HG02588 (cell line): Measurements from ENCODE around the gene NCLN.
"Not testable (repeated sequence)": the region's sequence is repeated elsewhere in the genome, so short reads cannot be mapped to it uniquely, and the experiment has no call there.

ENCODE experiments used
- ATAC-seq: cut with Tn5 transposase; IDR thresholded peaks from one replicate; pipeline ENCODE4 v1.9.1; 2021; ENCODE audit warnings: mild to moderate bottlenecking, moderate library complexity; ENCODE audit not compliant: unreplicated experiment

Gene NCLN

DNA sequence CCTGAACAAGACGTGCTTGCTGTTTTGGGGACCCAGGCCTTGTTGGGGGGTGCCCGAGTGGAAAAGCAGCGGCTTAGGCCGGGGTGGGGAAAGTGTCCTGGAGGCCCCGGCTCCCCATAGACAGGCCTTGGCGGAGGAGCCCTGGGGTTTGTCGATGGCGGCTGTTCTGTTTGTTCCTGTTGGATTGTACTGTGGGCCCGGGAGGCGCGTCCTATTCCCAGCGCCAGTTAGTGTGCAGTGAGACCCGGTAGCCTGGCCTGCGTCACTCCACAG is 11.1 kb downstream of the NCLN start:
- ATAC-seq = no peak

DNA sequence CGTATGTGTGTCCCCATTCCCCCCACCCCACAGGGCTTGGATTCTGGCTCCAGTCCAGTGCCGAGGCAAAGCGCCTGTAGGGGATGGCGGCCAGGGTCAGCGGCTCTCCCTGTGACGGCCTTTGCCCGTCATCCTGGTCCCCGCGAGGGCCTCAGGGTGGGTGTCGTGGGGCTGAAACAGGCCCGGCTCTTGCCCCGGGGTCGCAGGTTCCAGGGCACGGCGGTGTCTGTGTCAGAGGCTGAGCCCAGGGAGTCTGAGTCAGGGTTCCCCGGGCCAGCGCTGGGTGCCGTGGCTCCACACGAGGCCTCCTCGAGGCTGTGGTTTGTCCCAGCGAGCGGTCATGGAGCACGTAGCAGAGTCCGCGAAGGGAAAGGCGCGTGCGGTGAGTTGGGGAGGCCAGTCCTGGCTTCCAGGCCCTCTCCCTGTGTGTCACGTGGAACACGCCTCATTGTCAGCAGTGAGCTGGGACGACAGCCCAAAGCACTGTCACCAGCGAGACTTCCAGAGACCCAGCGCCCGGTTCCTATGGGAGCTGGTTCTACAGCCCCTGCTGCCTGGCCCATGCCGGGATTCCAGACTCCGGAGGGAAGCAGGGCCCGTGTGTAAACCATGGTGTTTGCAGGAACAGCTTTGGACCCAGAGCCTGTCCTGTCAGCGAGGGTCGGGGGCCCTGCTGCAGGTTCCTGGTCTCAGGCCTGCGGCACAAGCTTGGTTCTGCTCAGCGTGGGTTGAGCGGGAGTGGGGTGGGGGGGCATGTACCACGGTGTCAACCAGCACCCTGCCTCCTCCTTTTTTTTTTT is 13.4 kb downstream of the NCLN start:
- no peak for ATAC-seq

DNA sequence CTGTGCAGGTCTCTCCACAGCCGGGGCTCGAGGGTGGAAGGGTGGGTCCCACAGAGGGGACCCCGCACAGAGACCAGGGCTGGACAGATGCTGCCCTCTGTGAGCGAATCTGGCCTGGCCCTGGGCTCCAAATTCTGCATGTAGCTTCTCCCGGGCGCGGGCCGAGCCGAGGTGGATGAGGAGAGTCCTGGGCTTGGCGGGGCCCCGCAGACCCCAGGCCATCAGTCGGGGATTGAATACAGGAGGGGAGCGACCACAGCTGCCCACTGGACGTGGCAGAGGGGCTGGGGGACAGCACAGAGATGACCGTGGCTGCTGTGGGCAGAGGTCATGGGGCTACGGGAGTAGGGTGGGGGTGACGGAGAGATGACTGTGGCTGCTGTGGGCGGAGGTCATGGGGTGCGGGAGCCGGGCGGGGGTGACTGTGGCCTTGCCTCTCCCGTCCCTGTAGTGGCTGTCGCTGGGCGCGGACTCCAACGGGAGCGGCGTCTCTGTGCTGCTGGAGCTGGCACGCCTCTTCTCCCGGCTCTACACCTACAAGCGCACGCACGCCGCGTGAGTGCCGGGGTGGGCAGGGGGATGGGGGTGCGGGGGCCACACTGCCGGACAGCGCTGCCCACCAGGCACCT is 15.5 kb downstream of the NCLN start:
- no peak for ATAC-seq

DNA sequence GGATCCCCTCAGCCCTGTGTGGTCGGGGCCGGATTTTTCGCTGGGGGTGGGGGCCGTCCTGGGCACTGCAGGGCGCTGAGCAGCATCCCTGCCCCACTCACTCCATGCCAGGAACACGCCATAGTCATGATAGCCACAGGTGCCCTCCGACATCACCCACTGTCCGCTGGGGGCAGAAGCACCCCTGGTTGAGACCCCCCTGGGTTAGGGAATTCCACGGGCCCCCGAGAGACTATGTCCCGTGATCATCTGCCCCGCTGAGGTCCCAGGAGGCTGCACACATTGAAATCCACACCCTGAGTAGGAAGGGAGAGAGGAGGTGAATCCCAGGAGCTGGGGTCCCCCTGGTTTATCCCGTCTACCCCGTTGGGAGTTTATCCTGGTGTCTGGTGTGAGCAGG is 16.2 kb downstream of the NCLN start:
- ATAC-seq = no peak

DNA sequence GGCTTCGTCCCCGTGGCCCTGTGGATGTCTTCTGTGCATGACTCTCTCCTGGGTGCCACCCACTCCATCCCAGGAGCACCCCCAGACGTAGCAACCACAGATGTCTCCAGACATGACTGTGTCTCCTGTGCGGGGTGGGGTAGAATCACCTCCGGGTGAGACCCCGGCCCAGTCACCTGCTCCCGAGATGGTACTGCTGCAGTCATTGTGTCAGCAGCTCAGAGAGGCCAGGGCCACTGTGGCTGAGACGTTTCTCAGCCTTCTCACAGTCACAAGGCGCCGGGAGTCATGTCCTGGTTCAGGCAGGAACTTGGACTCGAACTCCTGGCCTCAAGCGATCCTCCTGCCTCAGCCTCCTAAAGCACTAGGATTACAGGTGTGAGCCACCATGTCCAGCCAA is 16.6 kb downstream of the NCLN start:
- no peak for ATAC-seq

DNA sequence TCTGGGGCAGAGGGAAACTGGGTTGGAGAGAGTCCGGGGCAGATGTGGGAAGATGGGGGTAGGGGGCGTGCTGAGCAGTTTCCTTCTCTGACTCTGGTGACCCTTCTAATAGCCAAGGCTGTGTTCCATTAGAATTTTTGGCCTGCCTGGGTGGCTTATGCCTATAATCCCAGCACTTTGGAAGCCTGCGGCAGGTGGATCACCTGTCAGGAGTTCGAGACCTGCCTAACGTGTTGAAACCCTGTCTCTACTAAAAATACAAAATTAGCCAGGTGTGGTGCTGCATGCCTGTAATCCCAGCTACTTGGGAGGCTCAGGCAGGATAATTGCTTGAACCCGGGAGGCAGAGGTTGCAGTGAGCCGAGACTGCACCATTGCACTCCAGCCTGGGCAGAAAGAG is 17.2 kb downstream of the NCLN start:
- not testable (repeated sequence) for ATAC-seq

DNA sequence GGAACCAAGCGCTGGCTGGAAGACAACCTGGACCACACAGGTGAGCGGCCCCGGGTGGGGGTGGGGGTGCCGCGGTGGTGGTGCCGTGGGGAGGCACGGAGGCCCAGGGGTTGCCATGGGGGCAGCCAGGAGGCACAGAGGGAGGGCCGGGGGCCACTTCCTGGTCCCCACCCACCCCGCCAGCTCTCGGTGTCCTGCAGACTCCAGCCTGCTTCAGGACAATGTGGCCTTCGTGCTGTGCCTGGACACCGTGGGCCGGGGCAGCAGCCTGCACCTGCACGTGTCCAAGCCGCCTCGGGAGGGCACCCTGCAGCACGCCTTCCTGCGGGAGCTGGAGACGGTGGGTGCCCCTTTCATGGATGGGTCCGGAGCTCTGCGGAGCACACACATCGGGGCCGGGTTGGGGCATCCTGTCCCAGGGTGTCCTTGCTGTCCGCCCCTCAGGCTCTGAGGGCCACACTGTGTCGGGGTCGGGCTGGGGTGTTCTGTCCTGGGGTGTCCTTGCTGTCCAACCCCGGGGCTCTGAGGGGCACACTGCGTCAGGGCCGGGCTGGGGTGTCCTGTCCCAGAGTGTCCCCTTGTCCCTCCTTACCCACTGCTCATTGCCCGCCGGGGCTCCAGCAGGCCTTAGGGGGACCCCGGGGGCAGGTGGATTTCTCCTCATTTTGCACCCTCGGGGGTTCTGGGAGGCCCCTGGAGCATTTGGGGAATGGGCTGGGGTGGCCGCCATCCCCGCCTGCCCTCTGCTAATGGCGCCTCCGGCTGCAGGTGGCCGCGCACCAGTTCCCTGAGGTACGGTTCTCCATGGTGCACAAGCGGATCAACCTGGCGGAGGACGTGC is 18.3 kb downstream of the NCLN start:
- no peak for ATAC-seq

DNA sequence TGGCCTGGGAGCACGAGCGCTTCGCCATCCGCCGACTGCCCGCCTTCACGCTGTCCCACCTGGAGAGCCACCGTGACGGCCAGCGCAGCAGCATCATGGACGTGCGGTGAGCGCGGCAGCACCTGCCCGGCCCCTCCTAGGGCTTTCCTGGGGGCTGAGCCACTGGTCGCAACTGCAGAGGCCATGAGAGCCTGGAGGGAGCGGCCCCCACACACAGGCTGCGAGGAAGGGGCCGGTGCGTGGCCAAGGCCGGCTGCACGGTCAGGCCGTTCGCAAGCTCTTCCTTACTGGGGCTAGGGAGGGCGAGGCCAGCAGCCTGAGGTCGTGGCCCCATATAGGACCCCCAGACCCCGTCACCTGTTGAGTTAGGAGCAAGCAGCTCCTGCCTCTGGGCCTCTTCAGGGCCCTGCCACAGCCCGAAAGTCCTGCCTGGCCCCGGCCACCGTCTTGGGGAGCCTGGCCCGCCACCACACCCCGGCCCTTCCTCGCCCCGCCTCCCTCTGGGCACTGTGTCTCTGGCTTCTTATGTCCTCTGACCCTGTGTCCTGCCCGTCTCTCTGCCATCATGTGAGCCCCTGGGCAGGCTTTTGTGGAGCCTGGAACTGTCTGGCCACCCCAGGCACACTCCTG is 19.0 kb downstream of the NCLN start:
- no peak for ATAC-seq

DNA sequence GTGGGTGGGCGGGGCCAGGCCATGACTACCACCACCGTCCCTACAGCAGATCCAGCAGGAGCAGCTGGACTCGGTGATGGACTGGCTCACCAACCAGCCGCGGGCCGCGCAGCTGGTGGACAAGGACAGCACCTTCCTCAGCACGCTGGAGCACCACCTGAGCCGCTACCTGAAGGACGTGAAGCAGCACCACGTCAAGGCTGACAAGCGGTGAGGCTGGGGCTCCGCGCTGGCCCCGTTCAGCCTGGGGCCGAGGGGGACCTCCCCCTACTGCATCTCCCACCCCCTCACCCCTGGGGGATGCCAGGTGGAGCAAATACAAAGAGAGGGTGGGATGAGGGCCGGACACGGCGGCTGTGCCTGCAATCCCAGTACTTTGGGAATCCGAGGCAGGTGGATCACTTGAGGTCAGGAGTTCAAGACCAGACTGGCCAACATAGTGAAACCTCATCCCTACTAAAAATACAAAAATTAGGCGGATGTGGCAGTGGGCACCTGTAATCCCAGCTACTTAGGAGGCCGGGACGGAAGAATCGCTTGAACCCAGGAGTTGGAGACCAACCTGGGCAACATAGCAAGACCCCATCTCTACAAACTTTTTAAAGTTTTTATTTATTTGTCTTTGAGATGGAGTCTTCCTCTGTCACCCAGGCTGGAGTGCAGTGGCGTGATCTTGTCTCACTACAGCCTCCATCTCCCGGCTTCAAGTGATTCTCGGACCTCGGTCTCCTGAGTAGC is 20.7 kb downstream of the NCLN start:
- no peak for ATAC-seq

DNA sequence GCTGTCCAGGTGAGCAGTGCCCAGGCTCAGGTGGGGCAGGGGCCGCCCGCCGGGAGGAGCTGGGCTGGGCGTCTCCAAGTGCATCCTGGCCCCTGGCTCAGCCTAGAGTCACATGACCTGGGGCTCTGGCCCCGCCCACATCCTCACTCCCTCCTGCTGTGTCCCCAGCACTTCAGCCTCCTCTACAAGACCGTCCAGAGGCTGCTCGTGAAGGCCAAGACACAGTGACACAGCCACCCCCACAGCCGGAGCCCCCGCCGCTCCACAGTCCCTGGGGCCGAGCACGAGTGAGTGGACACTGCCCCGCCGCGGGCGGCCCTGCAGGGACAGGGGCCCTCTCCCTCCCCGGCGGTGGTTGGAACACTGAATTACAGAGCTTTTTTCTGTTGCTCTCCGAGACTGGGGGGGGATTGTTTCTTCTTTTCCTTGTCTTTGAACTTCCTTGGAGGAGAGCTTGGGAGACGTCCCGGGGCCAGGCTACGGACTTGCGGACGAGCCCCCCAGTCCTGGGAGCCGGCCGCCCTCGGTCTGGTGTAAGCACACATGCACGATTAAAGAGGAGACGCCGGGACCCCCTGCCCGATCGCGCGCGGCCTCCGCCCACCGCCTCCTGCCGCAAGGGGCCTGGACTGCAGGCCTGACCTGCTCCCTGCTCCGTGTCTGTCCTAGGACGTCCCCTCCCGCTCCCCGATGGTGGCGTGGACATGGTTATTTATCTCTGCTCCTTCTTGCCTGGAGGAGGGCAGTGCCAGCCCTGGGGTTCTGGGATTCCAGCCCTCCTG is 21.9 kb downstream of the NCLN start:
- ATAC-seq = no peak

DNA sequence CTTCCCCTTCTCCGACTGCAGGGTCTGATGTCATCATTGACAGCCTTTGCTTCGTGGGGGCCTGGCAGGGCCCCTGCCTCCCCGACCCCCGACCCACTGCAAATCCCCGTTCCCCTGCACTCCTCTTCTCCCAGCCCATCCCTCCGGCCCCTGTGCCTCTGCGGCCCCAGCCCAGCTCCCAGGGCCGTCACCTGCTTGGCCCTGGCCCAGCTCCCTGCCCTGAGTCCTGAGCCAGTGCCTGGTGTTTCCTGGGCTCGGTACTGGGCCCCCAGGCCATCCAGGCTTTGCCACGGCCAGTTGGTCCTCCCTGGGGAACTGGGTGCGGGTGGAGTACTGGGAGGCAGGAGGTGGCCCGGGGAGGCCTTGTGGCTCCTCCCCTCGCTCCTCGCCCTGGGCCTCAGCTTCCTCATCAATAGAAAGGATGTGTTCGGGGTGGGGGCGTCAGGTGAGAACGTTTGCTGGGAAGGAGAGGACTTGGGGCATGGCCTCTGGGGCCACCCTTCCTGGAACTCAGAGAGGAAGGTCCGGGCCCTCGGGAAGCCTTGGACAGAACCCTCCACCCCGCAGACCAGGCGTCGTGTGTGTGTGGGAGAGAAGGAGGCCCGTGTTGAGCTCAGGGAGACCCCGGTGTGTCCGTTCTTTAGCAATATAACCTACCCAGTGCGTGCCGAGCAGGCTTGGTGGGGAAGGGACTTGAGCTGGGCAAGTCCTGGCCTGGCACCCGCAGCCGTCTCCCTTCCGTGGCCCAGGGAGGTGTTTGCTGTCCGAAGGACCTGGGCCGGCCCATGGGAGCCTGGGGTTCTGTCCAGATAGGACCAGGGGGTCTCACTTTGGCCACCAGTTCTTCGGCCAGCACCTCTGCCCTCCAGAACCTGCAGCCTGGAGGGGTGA is 22.8 kb downstream of the NCLN start:
- no peak for ATAC-seq

DNA sequence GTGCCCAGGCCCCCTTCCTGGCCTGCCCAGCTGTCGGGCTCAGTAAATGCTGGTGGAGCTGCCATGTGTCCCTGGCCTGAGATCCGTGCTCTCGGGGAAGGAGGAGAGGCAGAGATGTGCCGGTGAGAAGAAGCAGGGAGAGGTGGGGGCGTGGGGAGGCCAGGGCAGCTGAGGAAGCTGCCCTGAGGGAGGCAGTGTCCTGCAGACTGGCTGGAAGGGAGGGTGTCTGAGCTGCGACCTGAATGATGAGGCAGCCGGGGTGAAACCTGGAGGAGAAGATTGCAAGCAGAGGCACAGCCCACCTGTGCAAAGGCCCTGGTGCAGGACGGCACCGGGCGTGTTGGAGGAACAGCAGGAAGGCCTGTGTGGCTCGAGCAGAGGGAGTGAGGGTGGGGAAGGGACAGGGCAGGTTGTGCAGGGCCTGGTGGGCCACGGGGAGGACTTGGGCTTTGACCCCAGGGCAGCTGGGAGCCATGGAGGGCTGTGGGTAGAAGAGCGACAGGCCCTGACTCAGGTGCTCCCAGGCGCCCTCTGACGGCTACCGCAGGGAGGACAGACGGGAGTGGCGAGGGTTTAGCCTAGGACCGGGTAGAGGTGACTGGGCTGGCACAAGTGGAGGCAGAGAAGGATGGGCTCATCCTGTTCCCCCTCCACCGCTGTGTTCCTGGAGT is 24.8 kb downstream of the NCLN start:
- ATAC-seq = no peak

DNA sequence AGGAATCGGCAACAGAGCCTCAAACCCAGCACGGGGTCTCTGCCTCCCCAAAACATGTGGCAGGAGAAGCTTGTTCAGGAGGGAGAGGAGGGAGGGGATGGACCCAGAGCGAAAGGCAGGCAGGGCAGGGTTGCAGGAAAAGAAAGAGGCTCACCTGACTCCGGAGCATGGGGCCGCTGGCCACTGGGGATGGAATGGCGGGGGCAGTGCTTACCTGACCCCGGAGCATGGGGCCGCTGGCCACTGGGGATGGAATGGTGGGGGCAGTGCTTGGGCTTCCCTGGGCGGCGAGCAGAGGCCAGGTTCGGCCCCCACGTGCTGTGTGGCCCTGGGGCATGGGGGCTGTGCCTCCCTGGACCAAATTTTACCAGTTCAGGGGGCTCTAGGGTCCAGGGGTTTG is 25.5 kb downstream of the NCLN start:
- ATAC-seq = no peak

DNA sequence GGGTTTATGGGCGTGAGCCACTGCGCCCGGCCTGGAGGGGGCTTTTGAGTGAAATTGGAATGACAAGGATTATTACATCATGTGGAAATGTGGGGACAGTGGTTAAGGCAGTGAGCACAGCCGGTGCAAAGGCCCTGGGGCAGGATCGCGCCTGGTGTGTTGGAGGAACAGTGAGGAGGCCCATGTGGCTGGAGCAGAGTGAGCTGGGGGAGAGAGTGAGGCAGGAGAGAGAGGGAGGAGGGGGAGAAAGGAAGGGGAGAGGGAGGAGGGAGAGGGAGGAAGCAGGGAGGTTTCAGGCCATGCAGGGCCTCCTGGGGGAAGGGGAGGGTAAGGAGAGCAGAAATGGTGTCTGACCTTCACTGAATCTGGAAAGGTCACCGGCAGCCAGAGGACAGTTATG is 27.4 kb downstream of the NCLN start:
- no peak for ATAC-seq

DNA sequence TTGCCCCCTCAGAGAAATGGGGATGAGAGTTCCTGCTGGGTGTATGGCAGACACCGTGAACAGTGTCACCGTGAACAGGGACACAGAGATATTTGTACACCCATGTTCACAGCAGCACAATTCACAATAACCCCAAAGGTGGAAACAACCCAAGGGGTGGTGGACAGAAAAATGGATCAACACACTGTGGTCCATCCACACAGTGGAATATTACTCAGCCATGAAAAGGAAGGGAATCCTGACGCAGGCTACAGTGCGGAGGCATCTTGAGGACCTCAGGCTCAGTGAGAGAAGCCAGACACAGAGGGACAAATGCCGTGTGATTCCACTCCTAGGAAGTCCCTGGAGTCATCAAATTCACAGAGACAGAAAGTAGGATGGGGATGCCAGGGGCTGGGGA is 31.1 kb downstream of the NCLN start:
- no peak for ATAC-seq

DNA sequence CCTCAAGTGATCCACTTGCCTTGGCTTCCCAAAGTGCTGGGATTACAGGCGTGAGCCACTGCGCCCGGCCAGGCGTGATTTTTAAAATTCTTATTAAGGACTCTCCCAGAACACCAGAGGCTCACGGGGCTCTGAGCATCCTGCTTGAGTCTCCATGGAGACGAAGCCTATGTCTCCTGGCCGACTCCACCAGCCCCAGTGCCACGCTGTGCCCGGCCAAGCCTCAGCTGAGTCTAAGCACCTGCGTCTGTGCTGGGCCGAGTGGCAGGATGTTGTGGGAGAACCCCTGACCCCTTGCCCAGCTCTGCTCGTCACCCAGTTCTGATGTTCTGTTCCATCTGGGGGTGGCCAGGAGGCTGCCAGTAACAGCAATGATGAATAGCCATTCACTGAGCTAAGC is 34.8 kb downstream of the NCLN start:
- ATAC-seq = no peak

DNA sequence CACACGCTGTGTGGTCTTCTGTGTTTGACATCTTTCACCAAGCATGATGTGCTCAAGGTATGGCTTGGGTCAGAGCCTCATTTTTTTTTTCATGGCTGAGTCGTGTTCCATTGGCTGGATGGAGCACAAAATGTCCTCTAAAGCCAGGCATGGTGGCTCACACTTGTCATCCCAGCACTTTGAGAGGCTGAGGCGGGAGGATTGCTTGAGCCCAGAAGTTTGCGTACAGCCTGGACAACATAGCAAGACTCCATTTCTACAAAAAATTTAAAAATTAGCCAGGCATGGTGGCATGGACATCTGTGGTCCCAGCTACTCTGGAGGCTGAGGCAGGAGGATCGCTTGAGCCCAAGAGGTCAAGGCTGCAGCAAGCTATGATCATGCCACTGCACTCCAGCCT is 35.8 kb downstream of the NCLN start:
- ATAC-seq = not testable (repeated sequence)

DNA sequence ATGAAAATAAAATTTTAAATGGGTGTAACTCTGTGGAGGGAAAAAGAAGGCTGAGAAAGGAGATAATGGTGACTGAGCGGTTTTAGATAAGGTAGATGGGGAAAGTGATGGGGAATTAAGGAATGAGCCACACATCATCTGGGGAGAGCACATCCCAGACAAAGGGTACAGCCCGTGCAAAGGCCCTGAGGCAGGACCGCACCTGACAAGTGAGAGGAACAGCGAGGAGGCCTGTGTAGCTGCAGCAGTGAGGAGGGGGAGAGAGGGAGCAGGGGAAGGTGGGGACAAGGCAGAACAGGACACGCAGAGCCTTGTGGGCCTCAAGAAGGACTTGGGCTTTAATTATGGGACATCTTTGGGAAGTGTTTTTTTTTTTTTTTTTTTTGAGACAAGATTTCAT is 37.0 kb downstream of the NCLN start:
- no peak for ATAC-seq
